Stimulated activated CD8-positive, alpha-beta memory T cell treated with anti-CD3 and anti-CD28 coated beads, Interleukin-2, amount 100 ng/mL, for 48 hours (primary cell): ENCODE measurements around the gene PPA2.
"Not testable (repeated sequence)": the region's sequence is repeated elsewhere in the genome, so short reads cannot be mapped to it uniquely, and the experiment has no call there.

ENCODE experiments used
- DNase-seq, 2 donors: peaks; one replicate each; pipeline ENCODE4 v3.0.0-alpha.2; 2020; ENCODE audit warnings: low read depth in 2 of 2

Gene PPA2

GRCh38 chr4:105473324-105474098, at the start of gene PPA2:
Gene PPA2, minus strand, starts transcription at chr4:105474062. Its CDS starts 12 bp downstream, at chr4:105474050.
- peak; percentile 75 to 78 for DNase-seq

DNA sequence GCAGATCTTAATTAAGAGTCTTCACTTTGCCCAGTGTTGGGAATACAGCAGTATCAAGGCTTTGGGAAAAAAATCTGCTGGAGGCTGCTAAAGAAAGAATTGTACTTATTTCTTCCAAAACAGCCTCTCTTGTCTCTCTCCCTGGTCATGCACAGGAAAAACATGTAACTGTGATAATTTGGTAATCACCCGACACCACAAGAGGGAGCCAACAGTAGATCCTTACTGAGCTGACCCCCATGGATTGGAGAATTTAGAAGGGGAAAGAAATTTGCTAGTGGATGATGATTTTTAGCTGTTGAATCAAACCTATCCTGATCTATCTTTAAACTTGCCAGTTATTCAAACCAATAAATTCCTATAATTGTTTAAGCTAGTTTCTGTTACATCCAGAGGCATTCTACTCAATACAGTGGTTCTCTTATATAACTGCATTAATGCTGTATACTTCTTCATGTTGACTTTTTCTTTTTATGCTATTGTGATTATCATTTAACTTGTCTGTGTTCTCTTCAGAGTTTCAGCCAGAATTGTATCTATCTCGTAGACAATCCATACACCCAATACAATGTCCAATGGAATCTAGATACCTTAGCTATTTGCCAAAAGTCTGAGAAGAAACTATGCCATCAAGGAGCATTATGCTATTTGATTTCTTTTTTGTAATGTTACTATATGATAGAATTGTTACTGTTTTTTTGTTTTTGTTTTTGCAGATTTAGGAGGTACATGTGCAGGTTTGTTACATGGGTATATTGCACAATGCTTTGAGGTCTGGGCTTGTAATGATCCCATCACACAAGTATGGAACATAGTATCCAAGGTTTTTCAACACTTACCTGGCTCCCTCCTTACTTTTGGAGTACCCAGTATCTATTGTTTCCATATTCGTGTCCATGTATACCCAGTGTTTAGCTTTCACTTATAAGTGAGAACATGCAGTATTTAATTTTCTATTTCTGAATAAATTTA, 47.2 kb upstream of the PPA2 start:
- no peak for DNase-seq

DNA sequence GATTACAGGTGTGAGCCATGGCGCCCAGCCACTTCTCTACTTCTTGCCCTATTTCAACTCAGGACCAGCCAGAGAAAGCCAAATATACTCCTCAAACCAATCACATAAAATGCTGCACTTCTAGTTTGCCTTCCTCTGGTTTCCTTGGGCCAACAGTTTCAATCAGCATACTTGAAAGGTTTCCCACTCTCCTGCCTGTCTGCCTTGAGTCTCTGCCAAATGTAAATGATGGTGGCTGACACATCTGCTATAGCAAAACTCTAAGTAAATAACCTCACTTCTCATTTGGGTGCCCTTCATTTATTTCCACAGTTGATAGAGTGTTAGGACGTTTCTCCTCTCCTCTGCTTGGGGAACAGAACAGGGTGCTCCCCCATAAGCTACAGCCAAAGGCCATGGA, 36.4 kb upstream of the PPA2 start:
- DNase-seq: no peak

DNA sequence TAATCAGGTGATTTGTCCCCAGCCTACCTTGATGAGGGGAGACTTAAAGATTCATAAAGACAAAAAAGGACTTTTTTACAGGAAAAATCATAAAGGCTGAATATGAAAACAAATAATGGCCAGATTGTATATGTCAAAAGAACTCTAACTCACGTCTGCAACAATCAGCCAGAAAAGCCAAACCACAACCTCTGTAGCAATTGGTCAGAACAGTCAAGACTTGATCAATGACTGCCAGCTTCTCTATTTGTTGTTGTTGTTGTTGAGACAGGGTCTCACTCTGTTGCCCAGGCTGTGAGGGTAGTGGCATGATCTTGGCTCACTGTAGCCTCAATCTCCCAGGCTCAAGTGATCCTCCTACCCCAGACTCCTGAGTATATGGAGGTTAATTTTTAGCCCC, 35.9 kb upstream of the PPA2 start:
- no peak for DNase-seq

DNA sequence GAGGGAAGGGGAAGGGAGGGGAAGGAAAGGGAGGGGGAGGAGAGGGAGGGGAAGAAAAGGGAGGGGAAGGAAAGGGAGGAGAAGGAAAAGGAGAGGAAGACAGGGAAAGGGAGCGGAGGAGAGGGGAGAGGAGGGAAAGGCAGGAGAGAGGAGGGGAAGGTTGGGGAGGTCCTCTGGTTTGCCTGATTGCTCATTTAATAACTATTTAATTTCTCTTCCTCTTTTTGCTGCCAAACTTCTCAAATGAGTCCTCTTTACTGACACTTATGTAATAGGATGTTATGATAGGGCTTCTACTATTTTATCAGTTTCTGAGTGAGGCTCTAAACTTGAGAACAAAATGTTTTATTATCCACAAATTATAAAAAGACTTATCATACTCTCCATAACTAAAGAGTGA, 35.4 kb upstream of the PPA2 start:
- no peak for DNase-seq

- no peak for DNase-seq
Measured at GRCh38 chr4:105504744-105505143, 30.9 kb upstream of the PPA2 start.

GRCh38 chr4:105503484-105503883, 29.6 kb upstream of the PPA2 start:
- no peak for DNase-seq

DNA sequence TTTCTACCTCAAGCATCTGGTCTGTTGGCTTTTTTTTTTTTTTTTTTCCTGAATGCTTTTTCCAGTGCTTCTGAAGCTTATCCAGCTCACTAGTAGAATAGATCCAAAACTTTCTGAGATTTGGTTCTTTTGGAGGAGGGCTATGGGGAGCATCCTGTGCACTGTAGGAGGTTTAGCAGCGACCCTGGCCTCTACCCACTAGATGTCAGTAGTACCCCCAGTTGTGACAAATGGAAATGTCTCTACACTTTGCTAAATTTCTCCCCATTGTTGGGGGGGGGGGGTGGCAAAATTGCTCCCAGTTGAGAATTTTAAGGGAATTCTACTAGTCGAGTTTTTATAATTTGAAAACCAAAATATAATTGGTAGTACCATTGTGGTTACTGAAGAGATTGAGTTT, 23.0 kb upstream of the PPA2 start:
- DNase-seq: no peak

GRCh38 chr4:105495667-105496066, 21.8 kb upstream of the PPA2 start:
- no peak for DNase-seq

DNA sequence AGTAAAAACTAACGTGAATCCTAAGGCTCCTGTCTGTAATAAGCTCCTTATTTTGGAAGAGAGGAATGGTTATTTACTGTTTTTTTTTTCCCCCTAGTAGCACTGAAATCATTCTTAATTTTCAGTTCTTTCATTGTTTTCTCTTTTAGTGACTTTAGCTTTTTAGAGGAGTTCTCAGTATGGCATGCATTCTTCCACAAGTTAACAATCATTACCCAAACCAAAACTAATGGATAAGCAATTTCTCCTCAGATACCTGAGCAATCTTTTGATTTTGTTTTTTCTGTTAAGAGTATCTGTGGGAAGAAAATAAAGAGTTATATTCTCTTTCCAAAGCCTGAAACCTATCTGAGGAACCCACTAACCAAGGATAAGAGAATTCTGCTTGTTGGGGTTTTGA, 16.7 kb upstream of the PPA2 start:
- DNase-seq: no peak

DNA sequence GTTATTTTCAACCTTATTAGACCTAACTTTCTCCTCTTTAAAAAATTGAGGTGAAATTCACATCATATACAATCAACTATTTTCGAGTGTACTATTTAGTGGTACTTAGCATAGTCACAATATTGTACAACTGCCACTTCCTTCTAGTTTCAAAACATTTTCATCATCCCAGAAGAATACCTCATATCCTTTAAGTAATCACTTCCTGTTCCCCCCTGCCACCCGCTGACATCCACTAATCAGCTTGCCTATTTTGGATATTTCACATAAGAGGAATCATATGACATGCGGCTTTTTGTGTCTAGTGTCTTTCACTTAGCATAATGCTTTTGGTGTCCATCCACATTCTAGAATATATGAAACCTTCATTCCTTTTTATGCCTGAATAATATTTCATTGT, 10.0 kb upstream of the PPA2 start:
- no peak for DNase-seq

DNA sequence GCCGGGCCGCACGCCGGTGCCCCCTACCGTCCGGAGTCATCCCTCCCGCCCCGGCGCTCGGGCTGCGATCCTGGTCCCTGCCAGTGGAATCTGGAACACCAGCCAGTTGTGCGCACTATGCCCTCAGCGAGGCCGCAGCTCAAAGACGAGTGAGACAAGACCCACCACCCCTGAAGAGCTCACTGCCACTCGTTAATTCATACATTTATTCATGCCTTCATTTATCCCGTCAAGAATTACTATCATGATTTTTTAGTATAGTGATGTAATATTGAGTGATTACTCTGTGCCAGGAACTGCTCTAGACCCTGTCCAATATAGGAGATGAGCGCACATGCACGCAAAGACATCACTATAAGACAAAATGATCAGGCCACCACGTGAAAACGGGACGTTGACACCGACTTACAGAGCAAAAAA, 247 bp upstream of the PPA2 start:
- no peak for DNase-seq

DNA sequence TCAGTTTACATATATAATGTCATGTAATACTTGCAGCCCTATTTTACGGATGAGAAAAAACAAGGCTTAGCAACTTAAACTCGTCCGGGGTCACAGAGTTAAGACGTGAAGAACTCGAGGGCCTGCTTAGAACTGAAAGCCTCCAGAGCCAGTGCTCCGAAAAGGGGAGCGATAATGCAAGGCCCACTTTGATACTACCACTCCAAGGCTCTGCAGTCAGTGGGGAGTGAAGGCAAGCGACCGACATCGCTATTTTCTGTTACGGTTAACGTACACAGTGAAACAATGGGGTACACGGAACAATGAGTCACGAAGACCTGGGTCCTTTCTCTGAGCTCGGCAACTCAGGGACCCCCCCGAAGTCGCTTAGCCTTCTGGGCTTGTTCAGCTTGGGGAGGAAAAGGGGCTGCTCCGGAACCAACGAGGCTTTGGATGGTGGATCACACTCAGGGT, 965 bp downstream of the PPA2 start:
- no peak for DNase-seq

GRCh38 chr4:105471566-105472176, 2.2 kb downstream of the PPA2 start:
- peak; percentile 14 to 34 for DNase-seq

GRCh38 chr4:105470766-105471165, 3.1 kb downstream of the PPA2 start:
- no peak for DNase-seq

- no peak for DNase-seq
Measured at GRCh38 chr4:105469736-105470135, 4.1 kb downstream of the PPA2 start.

DNA sequence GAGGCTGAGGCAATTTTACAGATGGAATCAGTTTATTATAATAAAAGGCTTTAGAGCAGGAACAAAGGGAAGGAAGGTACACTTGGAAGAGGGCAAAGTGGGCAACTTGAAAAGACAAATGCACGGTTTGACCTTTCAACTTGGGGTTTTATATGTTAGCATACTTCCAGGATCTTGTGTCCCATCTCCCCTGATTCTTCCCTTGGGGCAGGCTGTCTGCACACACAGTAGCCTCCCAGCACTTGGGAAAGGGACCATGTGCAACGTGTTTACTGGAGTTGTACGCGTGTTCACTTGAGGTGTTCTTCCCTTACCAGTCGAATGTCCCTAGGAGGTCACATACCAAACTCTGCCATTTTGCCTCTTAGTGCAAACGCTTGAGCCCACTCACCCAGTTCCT, 7.3 kb downstream of the PPA2 start:
- no peak for DNase-seq

DNA sequence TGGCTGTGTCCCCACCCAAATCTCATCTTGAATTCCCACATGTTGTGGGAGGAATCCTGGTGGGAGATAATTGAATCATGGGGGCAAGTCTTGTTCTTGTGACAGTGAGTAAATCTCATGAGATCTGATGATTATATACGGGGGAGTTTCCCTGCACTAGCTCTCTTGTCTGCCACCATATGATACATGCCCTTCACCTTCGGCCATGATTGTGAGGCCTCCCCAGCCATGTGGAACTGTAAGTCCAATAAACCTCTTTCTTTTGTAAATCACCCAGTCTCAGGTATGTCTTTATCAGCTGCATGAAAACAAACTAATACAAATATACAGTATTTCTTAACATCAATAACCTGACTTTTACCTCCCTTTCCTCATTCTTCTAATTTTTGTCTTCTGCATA, 9.3 kb downstream of the PPA2 start:
- DNase-seq: not testable (repeated sequence)

DNA sequence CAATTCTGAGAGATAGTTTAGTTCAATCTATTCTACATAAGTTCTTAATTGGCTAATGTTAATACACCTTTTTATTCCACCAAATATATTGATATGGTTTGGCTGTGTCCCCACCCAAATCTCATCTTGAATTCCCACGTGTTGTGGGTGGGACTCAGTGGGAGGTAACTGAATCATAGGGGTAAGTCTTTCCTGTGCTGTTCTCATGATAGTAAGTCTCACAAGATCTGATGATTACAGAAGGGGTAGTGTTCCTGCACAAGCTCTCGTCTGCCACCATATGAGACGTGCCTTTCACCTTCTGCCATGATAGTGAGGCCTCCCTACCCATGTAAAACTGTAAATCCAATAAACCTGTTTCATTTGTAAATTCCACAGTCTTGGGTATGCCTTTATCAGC, 11.3 kb downstream of the PPA2 start:
- DNase-seq: no peak

DNA sequence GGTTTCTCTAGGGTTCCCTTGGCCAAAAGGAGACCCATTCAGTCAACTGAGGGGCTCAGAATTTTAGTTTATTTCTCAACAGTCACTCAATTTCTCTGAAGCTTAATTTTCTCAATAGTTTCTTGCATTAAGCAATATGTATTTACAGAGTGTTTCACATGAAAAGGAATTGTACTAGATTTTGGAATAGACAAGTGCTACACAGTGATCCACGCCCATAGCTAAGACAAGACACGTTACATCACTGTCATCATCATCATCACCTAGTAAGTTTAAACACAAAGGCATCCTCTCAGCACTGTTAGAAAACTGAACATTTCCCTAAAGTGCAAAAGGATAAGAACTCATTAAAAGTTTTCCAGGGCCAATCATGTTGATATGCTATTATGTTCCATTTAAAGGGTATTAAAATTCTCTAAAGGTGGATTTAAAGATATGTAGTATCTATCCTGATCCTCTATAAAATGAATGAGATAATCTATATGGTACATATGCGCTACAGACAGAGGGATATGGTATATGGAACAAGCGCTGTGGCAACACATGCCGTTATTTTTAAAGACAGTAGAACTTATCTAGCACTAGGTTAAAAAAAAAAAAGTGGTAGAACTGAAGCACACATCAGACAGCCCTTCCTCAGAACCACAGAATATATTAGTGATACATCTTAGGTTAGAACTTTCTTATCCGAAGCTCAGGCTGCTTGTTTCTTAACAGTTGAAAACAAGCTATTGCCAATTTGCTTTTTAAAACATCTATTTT, 12.1 kb downstream of the PPA2 start:
- no peak for DNase-seq

DNA sequence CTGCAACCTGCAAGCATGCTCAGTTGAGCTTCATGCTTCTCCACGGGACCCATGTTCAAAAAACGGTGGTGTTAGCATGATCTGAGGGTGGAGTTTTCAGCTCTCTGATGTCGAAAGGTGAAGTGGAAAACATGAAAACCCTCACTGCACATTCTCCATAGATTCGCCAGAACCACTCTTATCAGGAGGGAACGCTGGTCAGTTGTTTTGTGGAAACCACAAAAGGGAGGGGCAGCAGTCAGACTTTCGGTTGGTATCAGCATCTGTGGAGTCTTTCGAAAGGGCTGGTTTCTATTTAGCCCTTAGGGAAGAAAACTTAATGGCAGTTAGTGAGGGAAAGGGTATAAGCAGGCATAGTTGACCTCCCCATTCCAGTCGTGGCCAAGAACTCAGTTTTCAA, 12.6 kb downstream of the PPA2 start:
- no peak for DNase-seq

DNA sequence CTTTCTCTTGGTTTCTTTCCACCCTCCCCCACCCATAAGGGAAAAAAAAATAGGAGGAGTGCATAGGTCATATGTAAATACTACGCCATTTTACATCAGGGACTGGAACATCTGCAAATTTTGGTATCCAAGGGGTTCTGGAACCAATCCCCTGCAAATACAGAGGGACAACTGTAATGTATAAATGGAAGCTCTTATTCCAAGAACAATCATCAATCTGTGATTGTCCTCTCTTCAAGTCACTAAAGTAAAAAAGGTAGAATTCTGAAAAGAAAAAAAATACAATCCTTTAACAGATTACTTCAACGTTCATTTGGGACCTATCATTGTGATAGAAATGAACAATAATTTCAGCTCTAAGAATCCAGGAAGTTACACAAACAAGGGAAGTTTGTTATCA, 13.6 kb downstream of the PPA2 start:
- DNase-seq: no peak
